ENCODE results near the gene ANXA3.
A peak's percentile ranks its signal among the peaks of the same experiment; 100 is the strongest.

GRCh38 chr4:78528327-78528726 lies 23.2 kb upstream of the ANXA3 start:
- no peak for TF ChIP-seq EZH2phosphoT487 (IDR thresholded peaks at IDR 0.05; ENCODE audit: borderline replicate concordance, low read depth)
- TF ChIP-seq YY1 (IDR thresholded peaks at IDR 0.05; ENCODE audit: low read depth) = no peak
- TF ChIP-seq ZBTB33 (IDR thresholded peaks at IDR 0.05; ENCODE audit: borderline replicate concordance, low read depth) = no peak
- TF ChIP-seq CTCF (IDR thresholded peaks at IDR 0.05) = no peak
- TF ChIP-seq MXI1 (IDR thresholded peaks at IDR 0.05; ENCODE audit: low read depth, low read length) = no peak
- TF ChIP-seq SMC3 (IDR thresholded peaks at IDR 0.05; ENCODE audit: low read depth, low read length) = no peak
- no peak for TF ChIP-seq POLR2AphosphoS5 (IDR thresholded peaks at IDR 0.05; ENCODE audit: low read depth, low read length)
- TF ChIP-seq USF2 (IDR thresholded peaks at IDR 0.05; ENCODE audit: borderline replicate concordance, low read depth, low read length) = no peak
- TF ChIP-seq REST (IDR thresholded peaks at IDR 0.05; ENCODE audit: low read depth, low read length) = no peak
- TF ChIP-seq EP300 (IDR thresholded peaks at IDR 0.05; ENCODE audit: borderline replicate concordance in 1 of 2, low read depth in 1 of 2, low read length in 1 of 2) = peak in 1 of 2 experiments; percentile 51; a peak in 1 of 4 replicates
- TF ChIP-seq NFIC (IDR thresholded peaks at IDR 0.05; ENCODE audit: borderline replicate concordance) = 0 out of 2 replicates have a peak, but pooled peaks have one; percentile 28
- TF ChIP-seq RFX5 (IDR thresholded peaks at IDR 0.05; ENCODE audit: low read length) = no peak
